ENCODE data around the gene ITCH.

DNA sequence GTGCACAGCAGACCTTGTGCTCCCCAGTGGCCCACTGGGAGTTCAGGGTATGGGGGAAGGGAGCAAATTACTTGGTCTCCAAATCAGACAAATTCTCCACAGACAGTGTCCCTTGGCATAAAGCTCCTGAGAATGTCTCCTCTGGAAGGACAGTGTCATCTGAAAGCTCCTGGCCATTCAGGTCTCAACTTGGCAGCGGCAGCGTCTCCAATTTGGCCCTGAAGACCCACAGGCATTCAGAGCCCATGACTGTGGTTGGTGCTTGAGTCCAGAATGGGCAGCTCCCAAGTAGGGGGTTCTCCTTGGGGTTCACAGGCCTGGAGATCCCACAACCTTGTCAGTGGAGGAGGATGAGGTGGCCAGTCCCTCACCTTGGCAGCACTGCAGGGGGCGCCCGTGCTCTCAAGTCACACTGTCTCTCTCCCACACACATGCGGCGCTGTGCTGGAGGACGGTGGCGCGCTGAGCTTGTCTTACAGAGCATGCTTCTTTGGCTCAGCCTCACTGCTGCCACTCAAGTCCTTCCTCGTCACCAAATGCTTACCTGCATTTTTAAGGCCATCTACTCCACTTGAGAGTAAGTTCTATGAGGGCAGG, 173.8 kb downstream of the ITCH start:
- no peak for TF ChIP-seq EZH2 (IDR thresholded peaks at IDR 0.05)
- TF ChIP-seq POLR2AphosphoS5 (IDR thresholded peaks at IDR 0.05; ENCODE audit: borderline replicate concordance, low read depth, low read length) = no peak

All from SK-N-MC (cell line).